ENCODE results near the gene TOR1AIP1. TPM values are rescaled to one million over a fixed set of nuclear protein-coding genes. Genes with fewer than 3 reads are reported as not detected.
"Not testable (repeated sequence)": the region's sequence is repeated elsewhere in the genome, so short reads cannot be mapped to it uniquely, and the experiment has no call there.

TOR1AIP1 gene
- total RNA-seq, 5 donors from 2014 or later (not counting 1 experiment from before 2014, with no cell fraction given), result 41.1 to 60.3 (median 44.7) TPM

DNA sequence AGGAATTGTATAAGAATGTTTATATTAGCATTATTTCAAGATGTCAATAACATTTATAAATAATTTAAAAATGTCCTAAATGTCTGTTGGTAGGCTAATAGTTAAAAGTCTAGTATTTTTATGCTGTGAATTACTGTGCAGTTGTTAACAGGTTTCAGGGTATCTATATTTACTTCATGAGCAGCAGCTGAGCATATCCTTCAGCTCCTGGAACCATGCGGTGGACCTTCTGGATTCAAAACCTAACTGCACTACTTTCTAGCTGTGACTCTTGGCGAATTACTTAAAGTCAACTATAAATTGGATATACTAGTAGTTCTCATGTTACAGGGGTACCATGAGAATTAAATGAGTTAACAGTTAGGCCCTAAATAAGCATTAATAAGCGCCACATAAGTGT is 76.3 kb downstream of the TOR1AIP1 start:
- ChIA-PET CTCF (no interaction called here), POLR2A (no interaction called here)
- Histone ChIP-seq H3K4me3 (ENCODE audit: control insufficient read depth in 1 of 2, extremely low read depth in 1 of 2, low read length in 1 of 2) (no peak overlapping the region), H3K4me1 (ENCODE audit: control insufficient read depth in 1 of 2, extremely low read depth in 1 of 2, insufficient read depth in 2 of 2, low read length in 2 of 2) (peaks cover 20 to 27% of the 10 kb centered on the region in 2 experiments), H3K9me3 (no peaks in the 10 kb centered on the region), H3K27ac (ENCODE audit: low read length) (no peak overlapping the region), H3K27me3 (replicated peaks in 1 of 2; ENCODE audit: control insufficient read depth in 2 of 2, extremely low read depth in 1 of 2, insufficient read depth in 2 of 2, low read length in 1 of 2) (no peaks in the 10 kb centered on the region), H3K36me3 (ENCODE audit: control insufficient read depth in 2 of 2, extremely low read depth in 1 of 2, insufficient read depth in 1 of 2, low read length in 1 of 2) (no peaks in the 10 kb centered on the region)
- ATAC-seq (replicated peaks in 1 of 4) (no peak), DNase-seq (no peak)
- Mint-ChIP-seq H3K36me3 (peaks cover 18% of the 10 kb centered on the region), H3K9me3 (peaks cover 0 to 2% (median 0%) of the 10 kb centered on the region in 3 donors), H3K4me3 (no peak overlapping the region), H3K4me1 (peaks cover 61 to 71% (median 68%) of the 10 kb centered on the region in 3 donors), H3K27me3 (no peaks in the 10 kb centered on the region), H3K27ac (no peak overlapping the region)
- WGBS (ENCODE audit: insufficient coverage), result no CpG with 5 or more reads among the region's 3 CpGs

DNA sequence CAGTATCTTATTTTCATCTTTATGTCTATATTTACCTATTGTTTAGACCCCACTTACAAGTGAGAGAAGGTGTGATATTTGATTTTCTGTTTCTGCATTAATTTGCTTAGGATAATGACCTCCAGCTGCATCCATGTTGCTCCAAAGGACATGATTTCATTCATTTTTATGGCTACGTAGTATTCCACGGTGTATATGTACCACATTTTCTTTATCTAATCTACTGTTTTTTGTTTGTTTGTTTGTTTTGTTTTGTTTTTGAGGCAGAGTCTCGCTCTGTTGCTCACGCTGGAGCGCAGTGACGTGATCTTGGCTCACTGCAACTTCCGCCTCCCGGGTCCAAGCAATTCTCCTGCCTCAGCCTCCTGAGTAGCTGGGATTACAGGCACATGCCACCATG is 80.1 kb downstream of the TOR1AIP1 start:
- 100% methylated on average over 6 of the region's 8 CpGs for WGBS (ENCODE audit: insufficient coverage)
- Mint-ChIP-seq H3K36me3 (peaks cover 23% of the 10 kb centered on the region), H3K4me3 (peak overlapping the region in 1 of 3 donors; percentile 20), H3K4me1 (peaks cover 53 to 67% (median 65%) of the 10 kb centered on the region in 3 donors)
- H3K4me1 ChIP-seq (ENCODE audit: control insufficient read depth in 1 of 2, extremely low read depth in 1 of 2, insufficient read depth in 2 of 2, low read length in 2 of 2); CTCF ChIA-PET; H3K9me3 ChIP-seq; H3K27ac ChIP-seq (ENCODE audit: low read length); H3K4me3 ChIP-seq (ENCODE audit: control insufficient read depth in 1 of 2, extremely low read depth in 1 of 2, low read length in 1 of 2); H3K36me3 ChIP-seq (ENCODE audit: control insufficient read depth in 2 of 2, extremely low read depth in 1 of 2, insufficient read depth in 1 of 2, low read length in 1 of 2); H3K27ac Mint-ChIP-seq; ATAC-seq (replicated peaks in 1 of 4); H3K9me3 Mint-ChIP-seq; H3K27me3 Mint-ChIP-seq; DNase-seq; H3K27me3 ChIP-seq (replicated peaks in 1 of 2; ENCODE audit: control insufficient read depth in 2 of 2, extremely low read depth in 1 of 2, insufficient read depth in 2 of 2, low read length in 1 of 2): not testable (repeated sequence)
- POLR2A ChIA-PET, result interaction anchor here (0.7 to 1.4 kb wide), 2 partner anchors 10 to 1450 kb away, joined by 3 read pairs; no protein-coding TSS in a partner anchor

DNA sequence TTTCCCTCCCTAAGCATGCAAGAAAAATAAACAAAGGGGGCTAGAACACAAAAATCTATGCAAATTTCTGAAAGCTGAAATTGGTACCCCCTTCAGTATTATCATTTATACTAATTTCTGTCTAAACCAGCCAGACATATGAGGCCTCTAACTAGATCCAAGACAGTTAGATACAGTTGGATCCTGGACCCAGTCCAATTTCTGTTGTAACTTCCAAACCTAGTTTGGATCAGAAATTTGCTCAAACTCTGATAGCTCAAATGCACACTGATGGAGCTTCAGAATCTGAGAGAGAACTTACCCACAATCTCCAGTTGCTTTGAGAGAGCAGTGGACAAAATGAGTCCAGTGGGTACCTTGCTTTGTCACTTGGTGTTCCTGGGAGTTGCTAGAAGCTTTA is 84.5 kb downstream of the TOR1AIP1 start:
- ChIA-PET CTCF (interaction anchor here (0.6 to 1.5 kb wide), 4 partner anchors 9 to 516 kb away, joined by 3 to 4 read pairs (median 4); no protein-coding TSS in a partner anchor), POLR2A (interaction anchor here in 1 of 2 donors (0.6 kb wide), 2 partner anchors 51 to 1139 kb away, joined by 3 to 11 read pairs; no protein-coding TSS in a partner anchor)
- no peak overlapping the region for H3K27ac Mint-ChIP-seq
- H3K4me3 ChIP-seq (ENCODE audit: control insufficient read depth in 1 of 2, extremely low read depth in 1 of 2, low read length in 1 of 2), result no peak overlapping the region
- DNase-seq (no peak), ATAC-seq (replicated peaks in 1 of 4) (no peak)
- H3K9me3 ChIP-seq, result peaks cover 3% of the 10 kb centered on the region
- H3K27ac ChIP-seq (ENCODE audit: low read length), result no peak overlapping the region
- H3K4me3 Mint-ChIP-seq, result no peak overlapping the region
- H3K9me3 Mint-ChIP-seq, result peaks cover 0 to 3% (median 0%) of the 10 kb centered on the region in 3 donors
- peaks cover 31% of the 10 kb centered on the region for H3K36me3 Mint-ChIP-seq
- H3K4me1 ChIP-seq (ENCODE audit: control insufficient read depth in 1 of 2, extremely low read depth in 1 of 2, insufficient read depth in 2 of 2, low read length in 2 of 2), result peaks cover 11 to 21% of the 10 kb centered on the region in 2 experiments
- no peaks in the 10 kb centered on the region for H3K27me3 ChIP-seq (replicated peaks in 1 of 2; ENCODE audit: control insufficient read depth in 2 of 2, extremely low read depth in 1 of 2, insufficient read depth in 2 of 2, low read length in 1 of 2)
- no peaks in the 10 kb centered on the region for H3K27me3 Mint-ChIP-seq
- peaks cover 65 to 70% (median 67%) of the 10 kb centered on the region in 3 donors for H3K4me1 Mint-ChIP-seq
- H3K36me3 ChIP-seq (ENCODE audit: control insufficient read depth in 2 of 2, extremely low read depth in 1 of 2, insufficient read depth in 1 of 2, low read length in 1 of 2), result peaks cover 0 to 7% of the 10 kb centered on the region in 2 donors

DNA sequence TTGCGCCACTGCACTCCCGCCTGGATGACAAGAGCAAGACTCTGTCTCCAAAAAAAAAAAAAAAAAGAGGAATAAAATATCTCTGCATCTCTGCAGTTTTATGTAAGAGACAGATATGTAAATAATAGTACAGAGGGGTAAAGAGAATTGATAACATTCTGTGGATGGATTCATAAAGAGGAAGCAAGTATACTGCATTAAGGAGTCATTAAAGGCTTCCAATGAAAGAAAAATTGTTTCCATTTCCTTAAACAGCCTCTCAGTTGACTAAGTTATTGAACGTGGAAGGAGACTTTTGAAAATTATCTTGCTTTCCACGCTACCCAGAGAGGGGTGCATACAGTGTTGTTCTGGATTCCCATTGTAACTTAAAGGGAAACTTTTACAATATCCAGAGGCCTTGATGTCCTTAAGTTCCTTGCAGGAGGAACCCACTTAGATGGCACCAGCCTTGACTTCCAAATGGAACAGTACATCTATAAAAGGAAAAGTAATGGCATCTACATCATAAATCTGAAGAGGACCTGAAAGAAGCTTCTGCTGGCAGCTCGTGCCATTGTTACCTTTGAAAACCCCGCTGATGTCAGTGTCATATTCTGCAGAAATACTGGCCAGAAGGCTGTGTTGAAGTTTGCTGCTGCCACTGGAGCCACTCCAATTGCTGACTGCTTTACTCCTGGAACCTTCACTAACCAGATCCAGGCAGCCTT is 86.4 kb downstream of the TOR1AIP1 start:
- peaks cover 0 to 7% of the 10 kb centered on the region in 2 donors for H3K36me3 ChIP-seq (ENCODE audit: control insufficient read depth in 2 of 2, extremely low read depth in 1 of 2, insufficient read depth in 1 of 2, low read length in 1 of 2)
- CTCF ChIA-PET, result no interaction called here
- no peaks in the 10 kb centered on the region for H3K27me3 ChIP-seq (replicated peaks in 1 of 2; ENCODE audit: control insufficient read depth in 2 of 2, extremely low read depth in 1 of 2, insufficient read depth in 2 of 2, low read length in 1 of 2)
- peaks cover 11 to 21% of the 10 kb centered on the region in 2 experiments for H3K4me1 ChIP-seq (ENCODE audit: control insufficient read depth in 1 of 2, extremely low read depth in 1 of 2, insufficient read depth in 2 of 2, low read length in 2 of 2)
- WGBS (ENCODE audit: insufficient coverage), result 89% methylated on average over 2 of the region's 6 CpGs
- peaks cover 67 to 72% (median 68%) of the 10 kb centered on the region in 3 donors for H3K4me1 Mint-ChIP-seq
- H3K27ac Mint-ChIP-seq, result no peak overlapping the region
- peaks cover 0 to 4% (median 3%) of the 10 kb centered on the region in 3 donors for H3K9me3 Mint-ChIP-seq
- H3K36me3 Mint-ChIP-seq, result peaks cover 31% of the 10 kb centered on the region
- H3K4me3 Mint-ChIP-seq, result peak overlapping the region in 1 of 3 donors; percentile 48
- no peak overlapping the region for H3K27ac ChIP-seq (ENCODE audit: low read length)
- DNase-seq (no peak), ATAC-seq (replicated peaks in 1 of 4) (no peak)
- no peak overlapping the region for H3K4me3 ChIP-seq (ENCODE audit: control insufficient read depth in 1 of 2, extremely low read depth in 1 of 2, low read length in 1 of 2)
- POLR2A ChIA-PET, result no interaction called here
- peaks cover 3% of the 10 kb centered on the region for H3K9me3 ChIP-seq
- no peaks in the 10 kb centered on the region for H3K27me3 Mint-ChIP-seq

DNA sequence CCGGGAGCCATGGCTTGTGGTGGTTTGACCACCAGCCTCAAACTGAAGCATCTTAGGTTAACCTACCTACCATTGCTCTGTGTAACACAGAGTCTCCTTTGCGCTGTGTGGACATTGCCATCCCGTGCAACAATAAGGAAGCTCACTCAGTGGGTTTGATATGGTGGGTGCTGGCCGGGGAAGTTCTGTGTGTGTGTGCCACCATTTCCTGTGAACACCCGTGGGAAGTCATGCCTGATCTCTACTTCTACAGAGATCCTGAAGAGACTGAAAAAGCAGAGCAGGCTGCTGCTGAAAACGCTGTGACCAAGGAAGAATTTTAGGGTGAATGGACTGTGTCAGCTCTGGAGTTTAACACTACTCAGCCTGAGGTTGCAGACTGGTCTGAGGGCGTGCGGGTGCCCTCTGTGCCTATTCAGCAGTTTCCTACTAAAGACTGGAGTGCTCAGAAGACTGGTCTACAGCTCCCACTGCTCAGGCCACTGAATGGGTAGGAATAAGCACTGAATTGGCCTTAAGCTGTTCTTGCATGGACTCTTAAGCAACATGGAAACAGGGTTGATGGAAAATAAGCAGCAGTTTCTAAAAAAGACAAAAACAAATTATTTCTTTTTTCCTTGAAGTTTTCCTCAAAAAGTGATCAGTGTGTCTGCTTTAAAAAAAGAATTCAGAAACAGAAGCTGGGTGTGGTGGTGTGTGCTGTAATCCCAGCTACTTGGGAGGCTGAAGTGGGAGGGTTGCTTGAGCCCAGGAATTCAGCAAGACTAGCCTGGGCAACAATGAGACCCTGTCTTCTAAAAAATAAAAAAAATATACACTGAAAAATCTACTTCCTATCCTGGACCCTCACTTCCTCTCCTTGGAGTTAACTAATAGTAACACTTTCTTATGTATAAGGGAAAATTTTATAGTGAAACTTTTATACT is 87.2 kb downstream of the TOR1AIP1 start:
- Histone ChIP-seq H3K4me3 (ENCODE audit: control insufficient read depth in 1 of 2, extremely low read depth in 1 of 2, low read length in 1 of 2) (no peak overlapping the region), H3K4me1 (ENCODE audit: control insufficient read depth in 1 of 2, extremely low read depth in 1 of 2, insufficient read depth in 2 of 2, low read length in 2 of 2) (peaks cover 11 to 20% of the 10 kb centered on the region in 2 experiments), H3K9me3 (peaks cover 3% of the 10 kb centered on the region), H3K27ac (ENCODE audit: low read length) (no peak overlapping the region), H3K36me3 (ENCODE audit: control insufficient read depth in 2 of 2, extremely low read depth in 1 of 2, insufficient read depth in 1 of 2, low read length in 1 of 2) (peaks cover 0 to 7% of the 10 kb centered on the region in 2 donors), H3K27me3 (replicated peaks in 1 of 2; ENCODE audit: control insufficient read depth in 2 of 2, extremely low read depth in 1 of 2, insufficient read depth in 2 of 2, low read length in 1 of 2) (no peaks in the 10 kb centered on the region)
- 44% methylated on average over 5 of the region's 8 CpGs for WGBS (ENCODE audit: insufficient coverage)
- peak overlapping the region in 2 of 3 donors; percentile 2 to 48 for H3K4me3 Mint-ChIP-seq
- ATAC-seq (replicated peaks in 1 of 4), result no peak
- peak overlapping the region in 1 of 2 donors; percentile 64 for H3K27ac Mint-ChIP-seq
- H3K4me1 Mint-ChIP-seq, result peaks cover 67 to 72% (median 68%) of the 10 kb centered on the region in 3 donors
- H3K36me3 Mint-ChIP-seq, result peaks cover 34% of the 10 kb centered on the region
- DNase-seq, result no peak
- peaks cover 0 to 4% (median 3%) of the 10 kb centered on the region in 3 donors for H3K9me3 Mint-ChIP-seq
- CTCF ChIA-PET, result interaction anchor here (0.6 to 0.7 kb wide), 2 partner anchors 15 to 540 kb away, joined by 3 to 4 read pairs; no protein-coding TSS in a partner anchor
- POLR2A ChIA-PET, result no interaction called here
- no peaks in the 10 kb centered on the region for H3K27me3 Mint-ChIP-seq
